ENCODE results near the gene EXOC6B.

The EXOC6B gene

DNA sequence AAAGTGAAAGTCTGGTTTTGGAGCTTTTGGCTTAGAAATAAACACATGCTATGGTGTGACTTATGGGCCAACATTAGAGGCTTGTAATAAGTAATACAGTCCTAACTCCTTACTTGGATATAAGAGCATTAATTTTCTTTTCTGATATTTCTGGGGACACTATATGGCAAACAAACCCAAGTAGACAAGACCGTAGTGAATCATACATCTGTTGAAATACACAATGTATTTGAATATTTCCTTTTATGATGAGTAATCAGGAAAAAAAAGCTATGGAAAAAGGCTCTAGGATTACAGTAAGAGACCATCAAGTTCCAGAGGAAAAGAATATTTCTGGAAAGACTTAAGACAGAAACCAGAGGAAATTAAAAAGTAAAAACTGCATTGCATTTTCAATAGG is 532.2 kb downstream of the EXOC6B start:
- Histone ChIP-seq H2BK15ac (ENCODE audit: low read length) (no peak overlapping the region), H2AK5ac (ENCODE audit: low read depth, low read length) (no peak overlapping the region), H2AFZ (ENCODE audit: low read length) (no peak overlapping the region), H2BK12ac (ENCODE audit: low read length) (no peak overlapping the region), H3K79me1 (ENCODE audit: low read depth, low read length) (no peaks in the 10 kb centered on the region), H2BK5ac (ENCODE audit: low read length) (no peak overlapping the region), H3K4ac (ENCODE audit: low read length) (no peak overlapping the region), H3K4me2 (ENCODE audit: insufficient read depth, low read length, poor library complexity, severe bottlenecking) (no peak overlapping the region), H3K36me3 (replicated peaks in 1 of 2; ENCODE audit: control insufficient read depth in 2 of 2, insufficient read depth in 2 of 2, low read length in 2 of 2) (no peaks in the 10 kb centered on the region), H3K4me3 (ENCODE audit: low read length in 2 of 2) (no peak overlapping the region), H3K27ac (replicated peaks; ENCODE audit: low read length) (no peak overlapping the region), H3K9me3 (replicated peaks in 1 of 2; ENCODE audit: control insufficient read depth in 2 of 2, insufficient read depth in 1 of 2, low read depth in 1 of 2, low read length in 2 of 2) (no peaks in the 10 kb centered on the region), H3K9ac (ENCODE audit: low read depth, low read length, poor library complexity) (no peak overlapping the region), H3K14ac (ENCODE audit: low read length) (no peak overlapping the region), H3K4me1 (ENCODE audit: control insufficient read depth in 2 of 2, insufficient read depth in 1 of 2, low read depth in 1 of 2, low read length in 2 of 2) (no peaks in the 10 kb centered on the region), H3K18ac (ENCODE audit: low read length) (no peak overlapping the region), H4K8ac (ENCODE audit: low read depth, low read length) (no peak overlapping the region), H2BK120ac (ENCODE audit: low read depth, low read length) (no peak overlapping the region), H3K27me3 (ENCODE audit: control insufficient read depth in 3 of 3, insufficient read depth in 3 of 3, low read depth in 1 of 3, low read length in 3 of 3) (no peaks in the 10 kb centered on the region), H3K23ac (ENCODE audit: low read depth, low read length, poor library complexity) (no peak overlapping the region), H4K91ac (ENCODE audit: low read depth, low read length, poor library complexity) (no peak overlapping the region)
- DNase-seq (ENCODE audit: low spot score) = no peak
- no CpG with 5 or more reads among the region's 1 CpG for WGBS, 2 donors (ENCODE audit: extremely low coverage in 2 of 2, insufficient read length in 2 of 2, insufficient replicate concordance in 1 of 2)

DNA sequence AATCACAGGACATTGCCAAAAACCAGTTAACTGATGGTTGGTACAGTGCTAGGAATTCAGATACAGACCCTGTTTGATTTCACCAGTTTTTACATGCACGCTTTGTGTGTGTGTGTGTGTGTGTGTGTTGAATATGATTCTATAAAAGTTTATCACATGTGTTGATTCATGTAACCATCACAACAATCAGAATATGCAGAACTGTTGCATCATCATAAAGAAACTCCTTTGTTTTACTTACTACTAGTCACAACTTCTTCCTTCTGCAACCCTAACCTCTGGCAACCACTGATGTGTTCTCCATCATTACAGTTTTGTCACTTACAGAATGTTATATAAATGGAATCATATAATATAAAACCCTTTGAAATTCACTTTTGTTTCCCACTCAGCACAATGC is 533.4 kb downstream of the EXOC6B start:
- Histone ChIP-seq H2BK12ac (ENCODE audit: low read length) (no peak overlapping the region), H3K4me3 (ENCODE audit: low read length in 2 of 2) (no peak overlapping the region), H3K18ac (ENCODE audit: low read length) (no peak overlapping the region), H3K36me3 (replicated peaks in 1 of 2; ENCODE audit: control insufficient read depth in 2 of 2, insufficient read depth in 2 of 2, low read length in 2 of 2) (no peaks in the 10 kb centered on the region), H3K79me1 (ENCODE audit: low read depth, low read length) (no peaks in the 10 kb centered on the region), H3K23ac (ENCODE audit: low read depth, low read length, poor library complexity) (no peak overlapping the region), H3K27ac (replicated peaks; ENCODE audit: low read length) (no peak overlapping the region), H3K4ac (ENCODE audit: low read length) (no peak overlapping the region), H3K4me2 (ENCODE audit: insufficient read depth, low read length, poor library complexity, severe bottlenecking) (no peak overlapping the region), H4K8ac (ENCODE audit: low read depth, low read length) (no peak overlapping the region), H3K9ac (ENCODE audit: low read depth, low read length, poor library complexity) (no peak overlapping the region), H2BK15ac (ENCODE audit: low read length) (no peak overlapping the region), H2AFZ (ENCODE audit: low read length) (no peak overlapping the region), H3K14ac (ENCODE audit: low read length) (no peak overlapping the region), H3K4me1 (ENCODE audit: control insufficient read depth in 2 of 2, insufficient read depth in 1 of 2, low read depth in 1 of 2, low read length in 2 of 2) (no peaks in the 10 kb centered on the region), H4K91ac (ENCODE audit: low read depth, low read length, poor library complexity) (no peak overlapping the region), H2BK120ac (ENCODE audit: low read depth, low read length) (no peak overlapping the region), H3K9me3 (replicated peaks in 1 of 2; ENCODE audit: control insufficient read depth in 2 of 2, insufficient read depth in 1 of 2, low read depth in 1 of 2, low read length in 2 of 2) (no peaks in the 10 kb centered on the region), H3K27me3 (ENCODE audit: control insufficient read depth in 3 of 3, insufficient read depth in 3 of 3, low read depth in 1 of 3, low read length in 3 of 3) (no peaks in the 10 kb centered on the region), H2AK5ac (ENCODE audit: low read depth, low read length) (no peak overlapping the region), H2BK5ac (ENCODE audit: low read length) (no peak overlapping the region)
- DNase-seq (ENCODE audit: low spot score) = no peak
- WGBS, 2 donors (ENCODE audit: extremely low coverage in 2 of 2, insufficient read length in 2 of 2, insufficient replicate concordance in 1 of 2) = no CpG with 5 or more reads among the region's 1 CpG

DNA sequence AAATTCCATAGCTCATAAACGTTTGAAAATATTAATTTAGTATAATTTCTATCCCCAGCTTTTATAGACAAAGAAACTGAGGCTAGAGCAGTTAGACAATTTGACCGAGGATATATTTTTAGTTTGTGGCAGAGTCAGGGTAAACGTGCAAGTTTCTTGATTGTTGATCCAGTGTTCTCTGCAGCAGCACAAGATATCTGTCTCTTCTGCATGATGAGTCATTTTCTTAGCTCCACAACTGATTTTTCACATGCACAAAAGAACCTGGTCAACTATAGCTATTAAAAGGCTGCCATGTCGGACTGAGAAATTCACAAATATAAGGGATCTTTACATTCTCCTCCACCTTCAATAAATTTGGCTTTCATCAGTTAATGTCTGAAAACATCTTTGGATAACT is 534.8 kb downstream of the EXOC6B start:
- Histone ChIP-seq H3K9me3 (replicated peaks in 1 of 2; ENCODE audit: control insufficient read depth in 2 of 2, insufficient read depth in 1 of 2, low read depth in 1 of 2, low read length in 2 of 2) (no peaks in the 10 kb centered on the region), H4K8ac (ENCODE audit: low read depth, low read length) (no peak overlapping the region), H2BK12ac (ENCODE audit: low read length) (no peak overlapping the region), H2AK5ac (ENCODE audit: low read depth, low read length) (no peak overlapping the region), H4K91ac (ENCODE audit: low read depth, low read length, poor library complexity) (no peak overlapping the region), H2AFZ (ENCODE audit: low read length) (no peak overlapping the region), H3K23ac (ENCODE audit: low read depth, low read length, poor library complexity) (no peak overlapping the region), H3K79me1 (ENCODE audit: low read depth, low read length) (no peaks in the 10 kb centered on the region), H3K9ac (ENCODE audit: low read depth, low read length, poor library complexity) (no peak overlapping the region), H2BK15ac (ENCODE audit: low read length) (no peak overlapping the region), H3K27ac (replicated peaks; ENCODE audit: low read length) (no peak overlapping the region), H3K4me3 (ENCODE audit: low read length in 2 of 2) (no peak overlapping the region), H3K18ac (ENCODE audit: low read length) (no peak overlapping the region), H3K27me3 (ENCODE audit: control insufficient read depth in 3 of 3, insufficient read depth in 3 of 3, low read depth in 1 of 3, low read length in 3 of 3) (no peaks in the 10 kb centered on the region), H2BK120ac (ENCODE audit: low read depth, low read length) (no peak overlapping the region), H3K4me1 (ENCODE audit: control insufficient read depth in 2 of 2, insufficient read depth in 1 of 2, low read depth in 1 of 2, low read length in 2 of 2) (no peaks in the 10 kb centered on the region), H3K36me3 (replicated peaks in 1 of 2; ENCODE audit: control insufficient read depth in 2 of 2, insufficient read depth in 2 of 2, low read length in 2 of 2) (no peaks in the 10 kb centered on the region), H2BK5ac (ENCODE audit: low read length) (no peak overlapping the region), H3K4ac (ENCODE audit: low read length) (no peak overlapping the region), H3K4me2 (ENCODE audit: insufficient read depth, low read length, poor library complexity, severe bottlenecking) (no peak overlapping the region), H3K14ac (ENCODE audit: low read length) (no peak overlapping the region)
- WGBS, 2 donors (ENCODE audit: extremely low coverage in 2 of 2, insufficient read length in 2 of 2, insufficient replicate concordance in 1 of 2) = no CpG with 5 or more reads among the region's 4 CpGs
- DNase-seq (ENCODE audit: low spot score) = no peak

DNA sequence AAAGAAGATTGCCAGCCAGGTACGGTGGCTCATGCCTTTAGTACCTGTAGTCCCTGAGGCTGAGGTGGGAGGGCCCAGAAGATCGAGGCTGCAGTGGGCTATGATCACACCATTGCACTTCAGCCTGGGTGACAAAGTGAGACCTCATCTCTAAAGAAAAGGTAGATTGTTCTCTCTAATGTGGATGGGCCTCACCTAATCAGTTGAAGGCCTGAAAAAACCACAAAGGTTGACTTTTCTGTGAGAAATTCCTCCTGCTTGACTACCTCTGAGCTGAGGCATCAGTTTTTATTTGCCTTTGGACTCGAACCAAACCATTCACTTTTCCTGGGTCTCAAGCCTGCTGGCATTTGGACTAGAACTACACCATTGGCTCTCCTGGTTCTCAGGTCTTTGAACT is 536.1 kb downstream of the EXOC6B start:
- Histone ChIP-seq H2AK5ac (ENCODE audit: low read depth, low read length) (no peak overlapping the region), H3K4me1 (ENCODE audit: control insufficient read depth in 2 of 2, insufficient read depth in 1 of 2, low read depth in 1 of 2, low read length in 2 of 2) (no peaks in the 10 kb centered on the region), H3K79me1 (ENCODE audit: low read depth, low read length) (no peaks in the 10 kb centered on the region), H3K27me3 (ENCODE audit: control insufficient read depth in 3 of 3, insufficient read depth in 3 of 3, low read depth in 1 of 3, low read length in 3 of 3) (no peaks in the 10 kb centered on the region), H3K14ac (ENCODE audit: low read length) (no peak overlapping the region), H3K23ac (ENCODE audit: low read depth, low read length, poor library complexity) (no peak overlapping the region), H3K36me3 (replicated peaks in 1 of 2; ENCODE audit: control insufficient read depth in 2 of 2, insufficient read depth in 2 of 2, low read length in 2 of 2) (no peaks in the 10 kb centered on the region), H2BK15ac (ENCODE audit: low read length) (no peak overlapping the region), H3K9me3 (replicated peaks in 1 of 2; ENCODE audit: control insufficient read depth in 2 of 2, insufficient read depth in 1 of 2, low read depth in 1 of 2, low read length in 2 of 2) (no peaks in the 10 kb centered on the region), H4K91ac (ENCODE audit: low read depth, low read length, poor library complexity) (no peak overlapping the region), H3K27ac (replicated peaks; ENCODE audit: low read length) (no peak overlapping the region), H3K4ac (ENCODE audit: low read length) (no peak overlapping the region), H2BK12ac (ENCODE audit: low read length) (no peak overlapping the region), H2AFZ (ENCODE audit: low read length) (no peak overlapping the region), H4K8ac (ENCODE audit: low read depth, low read length) (no peak overlapping the region), H3K4me2 (ENCODE audit: insufficient read depth, low read length, poor library complexity, severe bottlenecking) (no peak overlapping the region), H3K9ac (ENCODE audit: low read depth, low read length, poor library complexity) (no peak overlapping the region), H3K18ac (ENCODE audit: low read length) (no peak overlapping the region), H2BK120ac (ENCODE audit: low read depth, low read length) (no peak overlapping the region), H2BK5ac (ENCODE audit: low read length) (no peak overlapping the region), H3K4me3 (ENCODE audit: low read length in 2 of 2) (no peak overlapping the region)
- no peak for DNase-seq (ENCODE audit: low spot score)
- no CpG with 5 or more reads among the region's 3 CpGs for WGBS, 2 donors (ENCODE audit: extremely low coverage in 2 of 2, insufficient read length in 2 of 2, insufficient replicate concordance in 1 of 2)

Data from neuronal stem cell (in vitro differentiated cells).